Measurements from ENCODE around the gene CACNA2D1.

The CACNA2D1 gene

GRCh38 chr7:81929386-81929785 is 514.2 kb downstream of the CACNA2D1 start:
- peak; percentile 19 for DNase-seq

DNA sequence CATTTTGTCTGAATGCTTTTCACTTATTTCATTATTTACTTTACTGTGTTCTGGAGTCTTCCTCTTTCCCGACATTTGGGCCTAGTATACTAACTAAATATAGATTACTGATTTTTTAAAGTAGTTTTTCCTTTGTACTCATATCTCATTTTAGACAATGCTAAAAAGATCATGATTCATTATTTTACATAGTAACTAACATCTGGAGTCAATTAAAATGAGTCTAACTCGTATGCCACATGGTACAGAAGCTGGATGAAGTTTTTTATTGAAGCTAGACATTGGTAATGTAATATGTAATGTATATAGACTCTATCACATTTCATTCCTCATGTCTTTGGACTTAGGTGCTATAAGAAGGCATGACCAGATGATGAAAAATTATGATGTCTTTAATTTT is 517.4 kb downstream of the CACNA2D1 start:
- DNase-seq = peak; percentile 39

DNA sequence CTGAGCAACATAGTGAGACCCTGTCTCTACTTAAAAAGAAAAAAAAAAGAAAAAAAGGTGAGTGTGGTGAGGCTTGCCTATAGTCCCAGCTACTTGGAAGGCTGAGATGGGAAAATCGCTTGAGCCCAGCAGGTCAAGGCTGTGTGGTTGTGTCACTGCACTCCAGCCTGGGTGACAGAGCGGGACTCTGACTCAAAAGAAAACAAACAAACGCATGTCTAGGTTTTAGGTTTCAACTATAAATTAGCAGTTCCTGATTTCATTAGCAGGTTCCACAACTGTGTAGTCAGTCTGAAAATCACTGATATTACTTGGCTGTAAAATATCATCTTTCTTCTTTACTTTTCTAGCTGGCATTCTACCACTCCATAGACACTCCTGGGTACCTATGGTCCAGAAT is 518.0 kb downstream of the CACNA2D1 start:
- DNase-seq = no peak

DNA sequence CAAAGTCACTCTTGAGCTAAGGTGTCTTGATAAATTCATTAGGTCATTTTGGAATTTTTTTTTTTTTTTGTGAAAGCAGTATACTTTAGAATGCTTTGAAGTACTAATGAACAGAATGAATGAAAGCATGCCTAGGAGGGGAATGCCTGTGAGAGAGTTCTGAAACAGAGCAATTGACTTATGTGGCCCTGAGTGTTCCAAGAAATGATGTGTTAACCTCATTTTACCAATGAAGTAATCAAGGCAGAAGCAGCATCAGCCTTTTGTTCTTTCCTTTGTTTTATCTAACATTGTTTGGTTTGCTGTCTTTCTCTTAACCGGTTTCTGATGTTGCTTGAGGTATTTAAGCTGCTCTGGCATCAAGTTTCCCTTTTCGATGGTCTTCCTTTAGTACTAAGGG is 519.1 kb downstream of the CACNA2D1 start:
- DNase-seq = no peak

DNA sequence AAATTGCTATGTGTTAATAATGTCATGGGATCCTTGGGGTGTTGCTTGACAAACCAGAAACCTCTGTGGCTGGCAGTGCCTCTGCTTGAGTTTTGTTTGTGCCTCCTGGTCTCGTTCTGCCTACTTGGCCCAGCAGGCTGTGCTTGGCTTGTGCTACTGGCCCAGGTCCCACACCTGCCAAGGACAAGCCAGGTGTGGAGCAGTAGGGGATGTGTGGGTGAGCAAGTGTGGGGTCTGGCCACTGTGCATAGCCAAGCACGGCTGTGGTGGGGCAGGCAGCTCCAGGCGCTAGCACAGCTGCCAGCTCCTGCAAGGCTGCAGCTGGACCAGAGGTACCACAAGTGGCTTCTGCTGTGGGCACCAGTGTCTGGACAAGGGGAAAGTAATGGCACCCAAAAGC is 524.1 kb downstream of the CACNA2D1 start:
- DNase-seq = no peak

DNA sequence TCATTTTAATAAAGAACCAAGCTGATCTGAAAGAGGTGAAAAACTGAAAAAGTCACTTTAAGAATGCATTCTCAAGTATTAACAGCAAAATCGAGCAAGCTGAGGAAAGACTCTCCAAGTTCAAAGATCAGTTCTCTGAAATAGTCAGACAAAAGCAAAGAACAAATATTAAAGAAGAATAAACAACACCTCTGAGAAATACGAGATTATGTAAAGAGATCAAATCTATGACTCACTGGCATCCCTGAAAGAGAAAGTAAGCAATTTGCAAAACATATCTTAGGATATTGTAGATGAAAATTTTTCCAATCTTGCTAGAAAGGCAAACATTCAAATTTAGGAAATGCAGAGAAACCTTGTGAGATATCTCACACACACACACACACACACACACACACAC is 535.4 kb downstream of the CACNA2D1 start:
- DNase-seq = no peak

DNA sequence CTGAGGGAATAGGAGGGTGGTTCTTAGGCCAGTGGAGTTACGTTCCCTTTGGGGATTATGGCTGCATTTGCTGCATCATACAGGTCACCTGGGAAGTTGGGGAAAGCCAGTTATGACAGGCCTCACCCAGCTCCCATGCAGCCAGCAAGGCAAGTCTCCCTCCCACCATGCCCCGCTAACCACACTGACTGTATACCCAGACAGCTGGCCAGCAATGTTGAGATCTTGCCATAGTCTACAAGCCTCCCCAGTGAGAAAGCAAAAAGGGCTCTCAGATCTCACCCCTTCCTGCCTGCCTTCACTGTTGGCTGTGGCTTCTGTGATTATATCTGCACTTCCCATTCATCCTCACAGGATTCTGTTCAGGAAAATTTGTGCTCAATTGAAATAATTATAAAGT is 540.5 kb downstream of the CACNA2D1 start:
- peak; percentile 45 for DNase-seq

DNA sequence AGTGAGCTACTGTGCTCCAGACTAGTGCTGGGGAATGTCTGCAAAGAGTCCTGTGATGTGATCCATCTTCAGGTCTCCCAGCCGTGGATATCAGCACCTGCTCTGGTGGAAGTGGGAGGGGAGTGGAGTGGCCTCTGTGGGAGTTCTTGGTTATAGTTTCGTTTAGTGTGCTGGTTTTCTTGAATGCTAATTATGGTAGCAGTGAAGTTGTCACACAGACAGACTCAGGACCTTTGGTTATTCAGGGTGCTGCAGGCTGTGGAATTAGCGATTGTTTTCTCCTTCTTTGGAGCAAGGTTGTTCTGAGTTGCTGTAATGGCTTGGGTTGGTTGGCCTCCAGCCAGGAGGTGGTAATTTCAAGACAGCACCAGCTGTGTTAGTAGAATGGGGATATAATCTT is 541.0 kb downstream of the CACNA2D1 start:
- DNase-seq = no peak
